HT1080 (cell line): ENCODE results near the gene SLC12A2. TPM values are rescaled to one million over a fixed set of nuclear protein-coding genes. Genes with fewer than 3 reads are reported as not detected.

Experiments used
- DNase-seq: peaks from one replicate; pipeline ENCODE4 v3.0.0-alpha.2; 2015; ENCODE audit warnings: low read depth
- polyA plus RNA-seq, 2 experiments: library from polyadenylated mRNA; depleted of rRNA; stranded (reverse); fragments of >200 nt; gene quantifications; 2 replicates each; pipeline ENCODE4 v1.2.3, GENCODE V29; 2015
- total RNA-seq: library from RNA; depleted of rRNA; stranded (reverse); fragments of >200 nt; shearing (Covaris generic); gene quantifications from 2 replicates; pipeline ENCODE4 v1.2.3, GENCODE V29; 2014; rRNA removed

SLC12A2 gene
- total RNA-seq = 13.8 and 14.9 TPM in 2 replicates
- polyA plus RNA-seq (2015; cell fraction: cytosol; rRNA removed) = 6.1 and 7.9 TPM in 2 replicates
- polyA plus RNA-seq (2015; cell fraction: nucleus; rRNA removed) = 16.2 and 17.0 TPM in 2 replicates

DNA sequence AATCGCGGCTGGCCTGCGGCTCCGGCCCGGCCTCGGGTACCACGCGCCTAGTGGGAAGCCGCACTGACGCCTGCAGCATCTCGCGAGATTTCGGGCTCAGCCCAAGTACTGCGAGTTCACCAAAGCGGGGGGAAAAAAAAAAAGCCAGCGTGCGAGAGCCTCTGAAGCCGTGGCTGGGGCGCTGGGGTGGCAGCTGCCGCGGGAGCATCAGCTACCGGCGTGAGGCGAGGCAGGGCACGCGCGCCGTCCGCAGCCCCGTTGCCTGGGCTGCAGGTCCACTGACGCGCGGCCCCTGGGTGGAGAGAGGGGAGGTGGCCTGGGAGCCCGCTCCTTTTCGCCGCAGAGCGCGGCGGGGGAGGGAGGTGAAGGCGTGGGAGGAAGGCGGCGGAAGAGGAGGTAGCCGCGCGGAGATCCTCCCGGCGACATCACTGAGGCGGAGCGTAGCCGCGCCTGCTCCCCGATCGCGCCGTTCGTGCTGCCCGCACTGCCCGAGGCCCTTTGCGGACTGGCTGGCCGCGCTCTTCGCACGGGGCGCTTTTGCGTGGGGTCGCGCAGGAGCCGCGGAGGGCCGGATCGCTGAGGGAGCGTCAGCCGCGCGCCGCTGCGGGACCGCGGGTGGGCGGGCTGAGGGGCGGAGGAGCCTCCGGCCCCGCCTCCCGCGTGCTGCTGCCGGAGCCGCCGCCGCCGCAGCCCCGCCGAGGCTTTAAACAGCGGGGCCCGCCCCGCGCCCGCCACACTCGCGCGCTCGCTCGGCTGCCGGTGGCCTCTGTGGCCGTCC lies at the start of gene SLC12A2:
SLC12A2 (plus strand) TSS at position 734 of the 778 bp plus-strand sequence. CDS start 189 bp downstream, outside the sequence.
- DNase-seq = peak; percentile 85

DNA sequence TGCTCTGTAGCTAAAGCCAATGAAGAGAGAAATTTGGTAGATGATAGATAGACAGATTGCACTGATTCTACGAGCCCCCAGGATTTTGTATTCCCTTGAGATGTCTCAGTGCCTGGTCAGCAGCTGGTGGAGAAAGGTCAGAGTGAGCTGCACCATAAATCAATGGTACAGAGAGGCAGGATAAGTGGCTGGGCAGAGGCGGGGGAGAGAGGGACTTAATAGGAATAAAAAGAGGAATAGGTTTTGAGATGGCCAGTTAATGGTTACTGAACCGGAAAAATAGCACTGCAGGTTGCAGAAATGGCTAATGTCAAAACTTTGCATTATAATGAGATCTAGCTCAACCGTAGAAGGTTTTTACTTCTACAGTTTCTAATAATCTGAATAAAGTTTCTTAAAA lies 47.9 kb upstream of the SLC12A2 start:
- no peak for DNase-seq

DNA sequence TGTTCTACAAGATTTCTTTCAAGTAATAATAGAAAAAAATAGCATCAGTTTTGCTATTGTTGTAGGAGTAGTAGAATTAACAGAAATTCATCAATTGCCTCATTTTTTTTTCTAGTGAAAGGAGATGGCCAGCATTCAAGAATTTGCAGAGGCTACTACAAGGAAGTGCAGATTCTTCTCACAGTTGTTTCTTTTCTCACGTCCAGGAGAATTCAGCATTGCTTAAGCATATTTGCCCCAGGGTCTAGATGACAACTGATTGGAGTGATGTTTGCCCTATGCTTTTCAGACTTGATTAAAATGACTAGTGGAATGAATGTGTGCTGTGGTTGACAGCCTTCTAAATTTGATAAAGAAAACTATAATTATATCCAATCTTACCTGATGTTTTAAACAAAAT lies 46.6 kb upstream of the SLC12A2 start:
- DNase-seq = no peak

DNA sequence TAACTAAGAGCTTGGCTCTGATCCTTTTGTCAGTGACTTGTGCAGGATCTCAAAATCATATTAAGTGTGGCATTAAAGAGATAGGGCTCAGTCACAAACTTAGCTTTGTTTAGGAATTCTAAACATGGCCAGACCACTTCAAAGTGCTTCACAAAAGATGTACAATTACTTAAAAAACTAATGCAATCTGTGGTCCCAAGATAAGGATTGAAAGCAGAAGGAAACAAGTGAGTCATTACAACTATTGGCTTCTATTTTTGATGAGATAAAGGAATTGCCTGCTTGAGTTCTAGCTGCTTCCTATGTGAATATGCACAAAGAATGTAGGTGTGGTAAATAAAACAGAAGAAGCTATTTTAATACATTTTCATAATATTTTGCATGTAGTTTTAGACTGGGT lies 44.9 kb upstream of the SLC12A2 start:
- peak; percentile 42 for DNase-seq

DNA sequence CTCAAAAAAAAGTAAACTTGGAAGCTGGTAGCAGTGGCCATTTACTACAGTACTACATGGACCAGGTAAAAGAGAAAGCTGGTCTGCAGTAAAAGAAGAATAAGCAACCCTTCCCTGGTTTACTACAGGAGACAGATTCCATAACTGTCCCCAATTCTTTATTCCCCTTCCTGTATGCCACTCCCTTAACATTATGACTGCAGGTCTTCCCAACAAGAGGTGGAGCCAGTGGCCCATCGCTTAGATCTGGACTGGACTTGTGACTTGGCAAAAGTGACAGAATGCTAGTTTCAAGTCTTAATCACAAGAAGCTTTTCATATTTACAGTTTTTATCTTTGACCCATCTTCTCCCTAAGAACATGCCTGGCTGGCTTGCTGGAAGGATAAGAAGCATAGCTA lies 42.6 kb upstream of the SLC12A2 start:
- no peak for DNase-seq

DNA sequence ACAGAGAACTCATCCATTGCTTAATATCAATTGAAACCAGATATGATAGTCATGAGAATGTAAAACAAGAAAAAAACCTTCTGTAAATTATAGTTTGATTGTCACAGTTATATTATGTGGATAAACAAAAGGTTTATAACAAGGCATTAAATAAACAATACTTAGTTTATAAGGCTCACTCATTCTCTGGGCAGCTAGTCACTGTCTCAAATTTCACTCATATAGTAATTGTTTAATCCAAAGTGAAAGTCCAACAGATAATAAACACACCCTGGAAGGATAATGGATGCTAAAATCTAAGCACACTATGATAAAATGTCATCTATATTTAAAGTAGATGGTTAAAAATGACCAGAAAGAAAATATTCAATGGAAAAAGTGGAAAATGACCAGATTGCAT lies 30.8 kb upstream of the SLC12A2 start:
- DNase-seq = no peak

DNA sequence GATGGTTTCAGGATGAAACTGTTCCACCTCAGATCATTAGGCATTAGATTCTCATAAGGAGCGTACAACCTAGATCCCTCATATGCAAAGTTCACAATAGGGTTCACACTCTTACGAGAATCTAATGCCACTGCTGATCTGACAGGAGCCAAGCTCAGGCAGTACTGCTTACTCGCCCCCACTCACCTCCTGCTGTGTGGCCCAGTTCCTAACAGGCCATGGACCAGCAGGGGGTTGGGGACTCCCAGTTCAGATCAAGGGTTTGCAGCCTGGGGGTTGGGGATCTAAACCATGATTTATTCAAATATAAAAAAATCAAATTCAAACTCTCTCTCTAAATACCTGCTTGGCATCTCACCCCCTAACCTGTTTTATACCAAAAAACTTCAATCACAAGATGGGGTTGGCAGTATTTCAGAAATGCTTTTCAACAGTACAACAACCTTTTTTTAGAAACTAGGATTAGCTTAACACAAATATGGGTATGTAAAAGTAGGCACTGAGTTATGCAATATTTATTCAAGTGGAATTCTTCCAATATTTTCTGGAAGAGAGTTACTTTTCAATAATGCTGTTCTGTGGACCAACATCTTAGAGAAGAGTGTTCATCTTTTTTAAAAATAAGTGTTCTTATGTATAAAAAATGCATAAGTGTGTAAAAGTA lies 30.1 kb upstream of the SLC12A2 start:
- DNase-seq = no peak

DNA sequence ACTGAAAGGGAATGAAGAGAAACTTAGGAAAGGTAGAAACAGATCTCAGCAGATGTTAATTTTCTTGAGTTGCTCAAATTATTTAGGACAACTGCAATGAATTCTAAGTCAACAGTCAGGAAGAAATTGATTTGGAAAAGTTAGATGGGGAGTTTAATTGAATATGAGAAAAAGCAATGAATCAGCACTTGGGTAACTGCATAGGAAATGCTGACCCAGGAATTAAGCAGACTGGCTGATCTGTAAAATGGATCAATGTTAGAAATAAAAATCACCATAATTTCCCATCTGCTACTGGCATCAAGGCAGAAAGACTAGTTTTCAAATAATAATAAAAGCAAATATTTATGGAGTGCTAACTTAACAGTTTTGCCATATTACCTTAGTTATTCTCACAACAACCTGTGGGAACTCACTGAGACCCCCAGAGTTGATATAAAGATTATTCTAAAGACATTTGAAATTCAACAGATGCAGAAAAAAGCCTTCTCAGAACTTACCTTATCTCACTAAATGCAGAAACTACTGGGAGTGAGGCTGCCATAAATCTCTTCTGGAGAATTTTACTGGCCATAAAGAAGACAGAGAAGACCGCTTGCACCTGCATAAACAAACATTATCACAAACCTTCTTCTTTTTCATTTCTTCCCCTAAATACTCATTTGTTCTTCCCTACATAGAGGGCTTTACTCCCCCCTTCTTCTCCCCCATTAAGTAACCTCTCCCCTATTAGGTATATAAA lies 22.8 kb upstream of the SLC12A2 start:
- DNase-seq = no peak

DNA sequence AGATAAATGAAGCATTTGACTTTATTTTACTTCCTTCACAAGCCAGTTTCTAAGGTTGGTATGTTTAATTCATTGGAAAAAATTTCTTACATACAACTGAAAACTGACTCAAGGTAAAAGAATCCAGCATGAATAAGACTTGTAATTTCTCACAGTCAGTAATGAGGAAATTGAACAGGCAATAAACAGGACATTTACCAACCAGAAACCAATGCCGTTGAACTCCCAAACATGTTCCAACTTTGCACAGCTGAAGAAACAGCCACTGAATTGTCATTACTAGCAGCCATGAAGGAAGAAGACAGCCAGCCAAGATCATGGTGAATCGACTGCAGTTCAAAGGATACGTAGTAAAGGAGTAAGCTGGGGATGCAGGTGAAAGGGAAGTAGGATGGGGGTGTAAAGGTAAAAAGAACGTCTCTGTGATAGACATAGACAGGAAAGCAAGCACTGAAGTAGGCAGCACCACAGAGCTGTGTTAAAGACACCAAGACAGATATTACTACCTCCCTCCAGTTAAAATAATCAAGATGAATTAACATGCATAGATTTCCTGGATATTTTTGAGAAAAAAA lies 21.3 kb upstream of the SLC12A2 start:
- peak; percentile 25 for DNase-seq

DNA sequence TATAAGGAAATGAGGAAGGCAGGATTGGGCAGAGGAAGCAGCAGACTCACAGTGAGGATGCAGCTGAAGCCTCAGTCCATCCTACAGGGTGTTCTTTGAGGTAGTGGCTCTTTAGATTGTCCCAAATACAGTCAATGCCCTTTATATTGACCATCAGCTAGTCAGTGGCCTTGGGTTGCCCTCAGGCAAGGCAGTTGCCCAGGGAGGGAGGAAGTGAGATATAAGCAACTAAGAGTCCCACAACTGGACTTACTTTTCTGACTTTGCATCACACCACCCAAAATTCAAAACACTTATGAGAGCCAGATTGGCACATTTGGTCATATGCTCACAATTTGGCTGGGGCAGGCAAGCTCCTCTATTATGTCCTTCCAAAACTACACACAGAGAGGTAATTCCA lies 9.4 kb upstream of the SLC12A2 start:
- DNase-seq = no peak

DNA sequence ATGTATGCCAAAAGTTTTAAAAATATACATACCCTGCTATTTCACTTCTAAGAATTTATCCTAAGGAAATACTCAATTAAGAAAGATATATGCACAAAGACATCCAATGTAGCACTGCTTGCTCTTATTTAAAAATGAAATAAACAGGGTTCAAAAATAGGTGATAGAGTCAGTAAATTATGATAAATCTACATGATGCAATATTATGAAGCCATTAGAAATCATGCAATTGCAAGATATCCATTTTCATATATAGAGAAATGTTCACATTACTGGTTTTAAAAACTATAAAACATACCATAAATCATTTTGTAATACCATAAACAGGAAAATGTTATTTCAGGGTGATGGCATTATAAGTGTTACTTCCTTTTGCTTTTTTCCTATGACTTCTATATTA lies 8.6 kb upstream of the SLC12A2 start:
- DNase-seq = no peak

DNA sequence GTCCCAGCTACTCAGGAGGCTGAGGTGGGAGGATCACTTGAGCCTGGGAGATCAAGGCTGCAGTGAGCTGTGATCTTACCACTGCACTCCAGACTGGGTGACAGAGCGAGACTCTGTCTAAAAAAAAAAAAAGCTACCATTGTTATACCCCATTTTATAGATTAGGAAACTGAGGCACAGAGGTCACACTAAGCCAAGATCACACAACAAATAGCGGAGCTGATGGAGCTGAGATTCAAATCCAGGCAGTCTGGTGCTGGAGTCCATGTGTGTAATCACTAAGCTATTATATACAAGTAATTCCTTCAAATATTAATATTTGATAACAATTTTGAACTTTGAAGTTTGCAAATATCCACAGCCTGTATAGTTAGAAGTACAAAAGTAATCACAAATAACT lies 6.0 kb upstream of the SLC12A2 start:
- DNase-seq = no peak

DNA sequence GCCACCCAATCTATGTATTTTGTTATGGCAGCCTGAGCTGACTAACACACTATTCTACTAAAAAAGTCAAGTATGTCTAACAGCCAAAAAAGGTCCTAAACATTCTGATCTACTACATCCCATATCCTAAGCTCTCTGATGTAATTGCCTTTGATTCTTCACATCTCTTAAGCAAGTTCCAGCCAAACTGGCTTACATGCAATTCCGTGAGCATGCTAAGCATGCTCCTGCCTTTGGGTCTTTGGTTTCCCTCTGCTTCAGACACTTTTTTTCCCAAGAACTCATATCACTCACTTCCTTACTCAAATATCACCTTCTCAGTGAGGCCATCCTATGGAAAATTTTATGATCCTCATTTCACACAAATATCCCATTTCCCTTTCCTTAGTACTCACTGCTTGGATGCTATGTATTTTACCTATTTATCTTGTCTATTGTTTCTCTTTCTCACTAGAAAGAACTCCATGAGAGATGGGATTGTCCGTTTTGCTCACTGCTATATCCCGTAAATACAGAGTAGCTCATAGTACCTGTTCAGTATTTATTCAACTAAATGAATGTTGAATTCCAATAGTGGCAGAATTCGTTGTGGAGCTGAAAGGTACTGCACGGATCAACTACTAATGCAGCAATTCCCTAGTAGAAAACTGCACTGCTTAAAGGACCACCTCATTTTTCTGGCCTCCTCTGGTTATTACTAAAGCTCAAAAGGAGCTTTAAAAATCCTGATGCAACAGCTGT lies 2.3 kb upstream of the SLC12A2 start:
- DNase-seq = peak; percentile 5

DNA sequence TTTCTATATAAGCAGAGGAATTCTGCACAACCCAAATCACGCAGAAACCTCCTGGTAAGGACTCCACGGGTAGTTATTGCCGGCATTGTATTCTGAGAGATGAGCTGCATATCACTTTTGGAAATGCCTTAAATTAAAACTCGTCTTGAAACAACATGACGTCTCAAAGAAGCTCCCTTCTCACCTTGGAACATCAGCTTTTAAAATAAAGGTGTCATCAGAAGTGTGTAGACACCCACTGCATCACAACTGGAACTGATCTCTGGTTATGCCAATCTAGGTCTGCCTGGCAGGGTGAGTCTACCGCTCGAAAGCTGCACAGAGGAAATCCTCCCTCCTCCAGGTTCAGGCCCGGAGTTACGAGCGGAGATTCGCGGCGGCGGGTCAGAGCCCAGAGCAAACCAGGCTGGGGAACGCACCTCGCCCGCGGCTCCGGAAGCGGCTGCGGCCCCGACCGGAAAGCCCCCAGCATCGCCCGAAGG lies 974 bp upstream of the SLC12A2 start:
- no peak for DNase-seq

DNA sequence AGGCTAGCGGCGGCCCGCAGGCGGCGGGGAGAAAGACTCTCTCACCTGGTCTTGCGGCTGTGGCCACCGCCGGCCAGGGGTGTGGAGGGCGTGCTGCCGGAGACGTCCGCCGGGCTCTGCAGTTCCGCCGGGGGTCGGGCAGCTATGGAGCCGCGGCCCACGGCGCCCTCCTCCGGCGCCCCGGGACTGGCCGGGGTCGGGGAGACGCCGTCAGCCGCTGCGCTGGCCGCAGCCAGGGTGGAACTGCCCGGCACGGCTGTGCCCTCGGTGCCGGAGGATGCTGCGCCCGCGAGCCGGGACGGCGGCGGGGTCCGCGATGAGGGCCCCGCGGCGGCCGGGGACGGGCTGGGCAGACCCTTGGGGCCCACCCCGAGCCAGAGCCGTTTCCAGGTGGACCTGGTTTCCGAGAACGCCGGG lies 253 bp downstream of the SLC12A2 start:
- no peak for DNase-seq

DNA sequence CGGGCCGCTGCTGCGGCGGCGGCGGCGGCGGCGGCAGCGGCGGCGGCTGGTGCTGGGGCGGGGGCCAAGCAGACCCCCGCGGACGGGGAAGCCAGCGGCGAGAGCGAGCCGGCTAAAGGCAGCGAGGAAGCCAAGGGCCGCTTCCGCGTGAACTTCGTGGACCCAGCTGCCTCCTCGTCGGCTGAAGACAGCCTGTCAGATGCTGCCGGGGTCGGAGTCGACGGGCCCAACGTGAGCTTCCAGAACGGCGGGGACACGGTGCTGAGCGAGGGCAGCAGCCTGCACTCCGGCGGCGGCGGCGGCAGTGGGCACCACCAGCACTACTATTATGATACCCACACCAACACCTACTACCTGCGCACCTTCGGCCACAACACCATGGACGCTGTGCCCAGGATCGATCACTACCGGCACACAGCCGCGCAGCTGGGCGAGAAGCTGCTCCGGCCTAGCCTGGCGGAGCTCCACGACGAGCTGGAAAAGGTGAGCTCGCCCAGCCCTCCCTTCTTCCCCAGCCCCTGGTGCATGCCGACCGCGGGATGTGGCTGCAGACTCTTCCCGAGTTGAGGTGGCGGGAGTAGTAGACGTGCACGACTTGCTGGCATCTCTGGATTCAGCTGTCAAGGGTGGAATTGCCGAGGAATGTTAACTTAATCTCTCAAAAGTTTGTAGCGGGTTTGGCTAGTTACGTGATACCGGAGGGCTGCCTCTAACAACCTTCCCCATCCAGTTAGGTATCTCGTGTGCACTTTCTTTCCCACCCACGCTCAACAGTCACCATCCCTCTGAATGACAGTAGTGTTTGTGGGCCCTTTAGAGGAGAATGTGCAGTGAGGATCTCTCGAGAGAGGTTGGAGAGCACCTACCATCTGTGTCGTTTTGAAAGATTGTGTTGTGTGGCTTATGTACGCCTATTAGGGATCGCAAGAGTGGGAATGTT lies 932 bp downstream of the SLC12A2 start:
- DNase-seq = peak; percentile 27

DNA sequence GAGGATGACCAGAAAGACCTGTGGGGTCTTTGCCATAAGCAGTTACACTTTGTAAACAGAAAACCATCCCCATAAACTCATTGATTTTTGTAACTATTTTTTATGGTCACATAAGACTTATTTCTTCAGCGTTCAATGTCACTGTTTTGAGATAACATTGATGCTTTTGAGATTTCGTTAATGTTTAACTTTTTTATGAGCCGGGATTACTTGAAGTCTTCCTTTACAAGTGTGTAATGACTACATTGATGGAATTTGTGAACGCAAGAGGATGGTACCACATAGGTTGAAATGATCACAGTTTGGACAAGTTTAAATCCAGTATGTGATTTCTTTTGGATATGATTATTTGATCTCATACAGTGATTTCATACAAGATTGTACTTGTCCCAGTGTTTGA lies 1.8 kb downstream of the SLC12A2 start:
- DNase-seq = no peak

DNA sequence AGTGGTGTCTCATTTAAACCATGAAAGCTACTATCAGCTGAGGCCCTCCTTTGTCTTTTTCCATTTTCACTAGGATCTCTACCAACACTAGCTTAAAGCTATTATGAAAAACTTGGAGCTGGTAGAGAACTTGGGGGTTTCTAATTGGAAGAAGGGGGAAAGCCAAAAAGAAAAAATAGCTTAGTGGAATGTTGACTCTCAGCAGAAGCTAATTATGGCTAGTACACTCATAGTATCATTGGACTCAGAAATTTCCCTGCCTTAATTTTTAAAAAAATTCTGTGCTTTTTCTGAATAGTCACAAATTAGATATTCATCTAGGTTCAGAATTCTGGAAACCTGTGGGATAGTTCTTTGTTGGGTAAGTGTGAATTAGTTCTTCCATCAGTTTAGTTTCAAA lies 8.0 kb downstream of the SLC12A2 start:
- no peak for DNase-seq

DNA sequence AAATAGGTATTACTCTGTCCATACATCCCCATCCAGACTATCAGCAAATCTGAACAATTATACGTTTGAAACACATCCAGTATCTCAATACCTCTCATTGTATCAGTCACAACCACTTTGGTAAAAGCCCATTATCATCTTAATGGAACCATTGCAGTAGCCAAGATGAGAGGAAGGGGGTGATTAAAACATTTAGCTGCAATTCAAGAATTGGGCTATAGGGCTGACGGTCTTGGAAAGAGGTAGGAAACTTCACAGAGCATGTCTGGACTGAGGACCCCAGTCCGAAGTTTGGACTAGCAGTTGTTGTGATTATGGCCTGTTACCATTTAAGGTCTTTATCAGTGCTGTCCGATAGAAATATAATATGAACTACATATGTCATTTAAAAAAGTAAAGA lies 8.6 kb downstream of the SLC12A2 start:
- DNase-seq = no peak

DNA sequence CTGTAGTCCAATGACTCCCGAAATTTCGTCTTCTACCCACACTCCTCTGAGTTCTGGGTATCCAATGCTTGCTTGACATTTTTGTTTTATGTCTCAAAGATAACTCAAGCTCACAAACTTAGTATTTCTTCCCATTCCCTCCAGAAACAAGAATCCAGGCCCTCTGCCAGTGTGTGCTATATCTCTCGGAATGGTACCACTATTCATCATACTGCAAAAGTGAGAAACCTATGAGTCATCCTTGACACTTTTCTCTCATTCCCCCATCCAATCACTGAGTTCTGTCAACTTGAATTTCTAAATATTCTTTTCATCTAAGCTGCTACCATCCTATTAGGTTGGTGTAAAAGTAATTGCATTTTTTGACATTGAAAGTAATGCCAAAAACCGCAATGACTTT lies 9.8 kb downstream of the SLC12A2 start:
- no peak for DNase-seq
